GM12878 (cell line): Measurements from ENCODE around the gene B3GNT3. TPM values are rescaled to one million over a fixed set of nuclear protein-coding genes. Genes with fewer than 3 reads are reported as not detected.

ENCODE experiments used
- ATAC-seq: fragments of 200-7000 bp; cut with Tn5 transposase; 3 replicates; pipeline ENCODE4 v1.9.1; 2020; ENCODE audit warnings: mild to moderate bottlenecking, moderate library complexity
- BruUV-seq: library from RNA; stranded (reverse); fragments of 400-500 nt; replicated peaks from 2 replicates; lab custom pipeline; 2021; lab: Mats Ljungman, UMichigan
- CTCF ChIA-PET: fragments of 300-600 bp; sonication (Branson Sonifier 250); formaldehyde crosslinking; extraction: SDS; loops from one replicate; lab custom pipeline; 2021; ENCODE audit warnings: inconsistent platforms; lab: Yijun Ruan, JAX
- POLR2A ChIA-PET: fragments of 350-600 bp; formaldehyde crosslinking; extraction: SDS; loops from one replicate; lab custom pipeline; 2021; ENCODE audit warnings: inconsistent platforms; lab: Charles Lee
- RAD21 ChIA-PET: fragments of 300-600 bp; sonication (Branson Sonifier 250); formaldehyde crosslinking; loops from one replicate; lab custom pipeline; 2023; ENCODE audit warnings: antibody characterized with exemption; ENCODE audit not compliant: unreplicated experiment; lab: Charles Lee
- SMC1A ChIA-PET: fragments of 300-600 bp; sonication (Branson Sonifier 250); formaldehyde crosslinking; loops from one replicate; lab custom pipeline; 2023; ENCODE audit not compliant: unreplicated experiment, uncharacterized antibody; lab: Charles Lee
- DNase-seq: peaks from one replicate; pipeline ENCODE4 v3.0.0-alpha.2; 2011; ENCODE audit warnings: low read depth, low spot score
- FAIRE-seq: peaks from 3 replicates; lab custom pipeline; 2011; peaks lifted over from hg19 to GRCh38; lab: Jason Lieb, UNC
- H2AFZ ChIP-seq: 2 replicates; pipeline ENCODE4 v1.6.0; 2011; ENCODE audit warnings: low read depth, low read length, control low read depth; ENCODE audit not compliant: control insufficient read depth
- H3K27ac ChIP-seq: 2 replicates; pipeline ENCODE4 v1.5.1; 2011; ENCODE audit warnings: control low read depth; ENCODE audit not compliant: control insufficient read depth, insufficient read depth
- H3K27me3 ChIP-seq, 2 experiments: replicated peaks in 1 of 2; 2 replicates each; pipeline versions ENCODE4 v1.6.0 to v1.6.1; 2011; ENCODE audit warnings: low read length in 1 of 2; ENCODE audit not compliant: control insufficient read depth in 2 of 2, insufficient read depth in 2 of 2
- H3K36me3 ChIP-seq, 2 experiments: 2 replicates each; pipeline ENCODE4 v1.5.1; 2011; ENCODE audit warnings: low read length in 1 of 2; ENCODE audit not compliant: control insufficient read depth in 2 of 2, insufficient read depth in 2 of 2
- H3K4me1 ChIP-seq: 2 replicates; pipeline ENCODE4 v1.6.1; 2011; ENCODE audit warnings: mild to moderate bottlenecking, low read length, moderate library complexity, mixed read lengths; ENCODE audit not compliant: control insufficient read depth, insufficient read depth
- H3K4me2 ChIP-seq: 2 replicates; pipeline ENCODE4 v1.6.0; 2011; ENCODE audit warnings: control low read depth; ENCODE audit not compliant: control insufficient read depth, insufficient read depth
- H3K4me3 ChIP-seq: fragments of 200-600 bp; sonication (generic); 2 replicates; pipeline ENCODE4 v1.5.1; 2016
- H3K79me2 ChIP-seq: 2 replicates; pipeline ENCODE4 v1.6.0; 2011; ENCODE audit warnings: low read length; ENCODE audit not compliant: control insufficient read depth, insufficient read depth
- H3K9ac ChIP-seq: 2 replicates; pipeline ENCODE4 v1.8.0; 2011; ENCODE audit warnings: low read length, control low read depth, mixed read lengths; ENCODE audit not compliant: control insufficient read depth, insufficient read depth
- H3K9me3 ChIP-seq: replicated peaks from 3 replicates; pipeline ENCODE4 v1.5.1; 2011; ENCODE audit warnings: mild to moderate bottlenecking, low read length; ENCODE audit not compliant: control insufficient read depth, insufficient read depth
- H4K20me1 ChIP-seq: 2 replicates; pipeline ENCODE4 v1.6.0; 2011; ENCODE audit not compliant: control insufficient read depth, insufficient read depth
- CBX5 ChIP-seq: sonication (generic); IDR thresholded peaks from 2 replicates; pipeline ENCODE4 v1.6.1; 2016; ENCODE audit warnings: low read depth, moderate library complexity, mild to moderate bottlenecking, inconsistent platforms
- ESRRA ChIP-seq: IDR thresholded peaks from 2 replicates; pipeline ENCODE4 v1.6.1; 2012; ENCODE audit warnings: mild to moderate bottlenecking, low read length, improper control_type of control experiment
- HDAC6 ChIP-seq: fragments of 200-600 bp; sonication (generic); IDR thresholded peaks from one replicate; pipeline ENCODE4 v1.8.0; 2017; ENCODE audit warnings: antibody characterized with exemption; ENCODE audit not compliant: unreplicated experiment
- MXI1 ChIP-seq: fragments of 150-350 bp; IDR thresholded peaks from 2 replicates; pipeline ENCODE4 v1.6.1; 2011; ENCODE audit warnings: low read depth, mild to moderate bottlenecking, inconsistent platforms, low read length, improper control_type of control experiment
- NFXL1 ChIP-seq: fragments of 450-650 bp; IDR thresholded peaks from 2 replicates; pipeline ENCODE4 v1.6.1; 2017; ENCODE audit warnings: antibody characterized with exemption, mild to moderate bottlenecking, borderline replicate concordance
- NFYA ChIP-seq: IDR thresholded peaks from 2 replicates; pipeline ENCODE4 v1.6.1; 2011; ENCODE audit warnings: low read depth, mild to moderate bottlenecking, low read length, improper control_type of control experiment, borderline replicate concordance
- RAD21 ChIP-seq: IDR thresholded peaks from 2 replicates; pipeline ENCODE4 v1.6.1; 2011; ENCODE audit warnings: mild to moderate bottlenecking, low read depth, low read length, moderate library complexity; ENCODE audit not compliant: insufficient read depth
- RAD51 ChIP-seq: fragments of 450-650 bp; IDR thresholded peaks from 2 replicates; pipeline ENCODE4 v1.6.1; 2016; ENCODE audit warnings: moderate library complexity, mild to moderate bottlenecking, inconsistent platforms
- RUNX3 ChIP-seq: IDR thresholded peaks from 2 replicates; pipeline ENCODE4 v1.6.1; 2012; ENCODE audit warnings: low read length, inconsistent platforms
- SIN3A ChIP-seq: IDR thresholded peaks from 2 replicates; pipeline ENCODE4 v1.6.1; 2012; ENCODE audit warnings: low read depth, low read length, improper control_type of control experiment
- SP1 ChIP-seq: IDR thresholded peaks from one replicate; pipeline ENCODE4 v1.6.1; 2011; ENCODE audit warnings: low read depth, low read length
- SPI1 ChIP-seq: IDR thresholded peaks from 2 replicates; pipeline ENCODE4 v1.6.1; 2011; ENCODE audit warnings: low read depth, mild to moderate bottlenecking, low read length, moderate library complexity, borderline replicate concordance; ENCODE audit not compliant: insufficient read depth
- ZZZ3 ChIP-seq: IDR thresholded peaks from 2 replicates; pipeline ENCODE4 v1.6.1; 2011; ENCODE audit warnings: low read depth; ENCODE audit not compliant: control insufficient read depth, insufficient read length
- WGBS: methylation state at CpG from one replicate; pipeline ENCODE4 v1.1.6; 2016; ENCODE audit warnings: low lambda C conversion rate; ENCODE audit not compliant: insufficient replicate concordance, insufficient coverage; ENCODE audit errors: missing lambda C conversion rate; 5-methylcytosine and 5-hydroxymethylcytosine counted together
- in situ Hi-C: fragments of 300-500 bp; cut with MboI; formaldehyde crosslinking; loops from 9 replicates; pipeline ENCODE4 v1.14.3; 2018; ENCODE audit warnings: mixed read lengths
- intact Hi-C: fragments of 100-400 bp; cut with micrococcal nuclease; formaldehyde crosslinking; loops from one replicate; pipeline ENCODE4 v1.14.2; 2022; ENCODE audit not compliant: unreplicated experiment
- polyA plus RNA-seq, 11 experiments: library from polyadenylated mRNA; depleted of rRNA in 4 of 11; unstranded in 6 of 11; stranded (reverse) in 5 of 11; fragments of >200 nt; fragmentation: Nextera tagmentation in 4 of 11; fragmentation: Illumina TruSeq in 1 of 11; extraction: Ambion mirVana in 4 of 11; extraction: Trizol in 1 of 11; gene quantifications; 1 replicate in 1 of 11; 2 replicates in 10 of 11; pipeline versions ENCODE4 v1.2.1 to v1.2.3, GENCODE V29; 2011 to 2016; ENCODE audit warnings: inconsistent platforms in 2 of 11, missing spikeins in 2 of 11, low read depth in 1 of 11
- total RNA-seq, 4 experiments: library from RNA; depleted of rRNA in 3 of 4; stranded (reverse); fragments of >200 nt in 3 of 4; fragmentation: Illumina TruSeq in 1 of 4; extraction: Trizol in 1 of 4; gene quantifications; 2 replicates each; pipeline versions ENCODE4 v1.2.1 to v1.2.3, GENCODE V29; 2013 to 2021
- TF ChIP-seq, protein P1 (sequence below): fragments of 450-650 bp; IDR thresholded peaks from 2 replicates; pipeline ENCODE4 v1.6.1; 2017; ENCODE audit warnings: mild to moderate bottlenecking, low read depth, inconsistent platforms; ENCODE audit not compliant: poor library complexity, severe bottlenecking
- TF ChIP-seq, protein P2 (sequence below): IDR thresholded peaks from 2 replicates; pipeline ENCODE4 v1.6.1; 2011; ENCODE audit warnings: borderline replicate concordance, low read depth, mild to moderate bottlenecking, moderate library complexity, low read length; ENCODE audit not compliant: insufficient read depth, poor library complexity, severe bottlenecking
- TF ChIP-seq, protein P3 (sequence below): IDR thresholded peaks from 2 replicates; pipeline ENCODE4 v1.6.1; 2012; ENCODE audit warnings: low read length, inconsistent platforms

B3GNT3 gene
- total and polyA plus RNA-seq, 10 of the 15 experiments (the other 5 are each of a cell fraction or from before 2014, with no cell fraction given) = not detected

DNA sequence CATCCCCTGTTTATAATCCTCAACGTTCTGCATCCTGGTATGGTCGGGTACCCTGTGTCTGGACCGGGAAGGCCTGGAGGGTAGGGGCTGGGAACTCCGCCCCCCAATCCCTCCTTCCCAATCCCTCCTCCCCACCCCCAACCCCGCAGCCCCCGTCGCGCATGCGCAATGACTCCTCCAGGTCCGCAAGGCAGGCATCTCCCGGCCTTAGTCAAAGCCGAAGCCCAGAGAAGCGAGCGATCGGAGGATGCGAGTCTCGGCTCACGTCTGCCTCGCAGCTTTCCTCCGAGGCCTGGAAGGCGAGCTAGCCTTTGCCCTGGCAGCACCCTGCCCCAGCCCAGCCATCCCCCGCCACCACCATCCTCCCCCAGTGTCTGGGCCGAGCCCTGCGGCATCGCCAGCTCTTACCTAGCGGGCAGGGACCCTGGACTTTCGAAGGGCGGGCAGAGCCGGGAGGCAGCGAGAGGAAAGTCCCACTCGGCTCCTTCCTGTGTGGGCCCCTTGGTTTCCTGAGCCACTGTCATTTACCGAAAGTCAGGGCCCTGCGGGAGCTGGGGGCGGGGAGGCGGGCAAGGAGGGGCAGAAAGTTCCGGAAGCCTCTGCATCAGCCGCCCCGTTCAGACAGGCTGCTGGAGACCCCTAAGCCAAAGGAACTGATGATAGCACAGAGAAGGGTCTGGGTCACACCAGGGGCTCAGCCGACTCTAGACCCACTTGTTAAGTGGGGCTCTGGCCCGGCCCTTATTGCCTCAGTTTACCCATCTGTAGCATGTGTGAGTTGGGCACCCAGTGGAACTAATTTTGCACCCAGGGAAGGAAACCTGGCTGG lies 52.8 kb downstream of the B3GNT3 start, which contains the start of gene JAK3:
JAK3 (minus strand) TSS at position 445 of the 829 bp plus-strand sequence. CDS start 3,565 bp downstream, outside the sequence.
- Histone ChIP-seq H3K4me2 (peak within 1 kb of the TSS; percentile 86), H3K9ac (peak within 1 kb of the TSS; percentile 83), H3K9me3 (no peaks in the 10 kb centered on the region; the same call in 2 of the 3 replicates), H3K36me3 (peaks cover 0 to 9% of the 10 kb centered on the region in 2 experiments; a peak in 2 of 4 replicates), H3K4me1 (peaks cover 36% of the 10 kb centered on the region), H3K27ac (peak within 1 kb of the TSS; percentile 71), H3K4me3 (peak within 1 kb of the TSS; percentile 72), H4K20me1 (no peaks in the 10 kb centered on the region), H3K27me3 (no peaks in the 10 kb centered on the region), H2AFZ (peak within 1 kb of the TSS; percentile 52), H3K79me2 (peaks cover 28% of the 10 kb centered on the region)
- in situ Hi-C loops (no loop called here), intact Hi-C loops (no loop called here)
- no TSS peak for BruUV-seq
- peak; percentile 93 for ATAC-seq
- 2% methylated on average over 27 of the region's 40 CpGs for WGBS
- DNase-seq = peak; percentile 77
- ChIA-PET RAD21 (interaction anchor here (0.5 to 5.3 kb wide), 11 partner anchors 11 to 550 kb away, joined by 3 to 56 read pairs (median 3); partner anchors contain the start of genes CCDC124, MAP1S and RPL18A), SMC1A (interaction anchor here (0.6 to 2.9 kb wide), 6 partner anchors 8 to 141 kb away, joined by 3 to 9 read pairs (median 4); partner anchors contain the start of genes CCDC124 and RPL18A), POLR2A (interaction anchor here (0.5 to 1.8 kb wide), 7 partner anchors 12 to 333 kb away, joined by 3 to 11 read pairs (median 6); partner anchors contain the start of gene CCDC124), CTCF (interaction anchor here (0.6 to 1.7 kb wide), 6 partner anchors 12 to 480 kb away, joined by 3 to 8 read pairs (median 5); partner anchors contain the start of gene RPL18A)
- FAIRE-seq = peak; percentile 47
- no peak for TF ChIP-seq CBX5
- peak; percentile 81 for TF ChIP-seq SP1
- no peak for TF ChIP-seq NFYA
- no peak for TF ChIP-seq RAD51
- TF ChIP-seq, protein P1, sequence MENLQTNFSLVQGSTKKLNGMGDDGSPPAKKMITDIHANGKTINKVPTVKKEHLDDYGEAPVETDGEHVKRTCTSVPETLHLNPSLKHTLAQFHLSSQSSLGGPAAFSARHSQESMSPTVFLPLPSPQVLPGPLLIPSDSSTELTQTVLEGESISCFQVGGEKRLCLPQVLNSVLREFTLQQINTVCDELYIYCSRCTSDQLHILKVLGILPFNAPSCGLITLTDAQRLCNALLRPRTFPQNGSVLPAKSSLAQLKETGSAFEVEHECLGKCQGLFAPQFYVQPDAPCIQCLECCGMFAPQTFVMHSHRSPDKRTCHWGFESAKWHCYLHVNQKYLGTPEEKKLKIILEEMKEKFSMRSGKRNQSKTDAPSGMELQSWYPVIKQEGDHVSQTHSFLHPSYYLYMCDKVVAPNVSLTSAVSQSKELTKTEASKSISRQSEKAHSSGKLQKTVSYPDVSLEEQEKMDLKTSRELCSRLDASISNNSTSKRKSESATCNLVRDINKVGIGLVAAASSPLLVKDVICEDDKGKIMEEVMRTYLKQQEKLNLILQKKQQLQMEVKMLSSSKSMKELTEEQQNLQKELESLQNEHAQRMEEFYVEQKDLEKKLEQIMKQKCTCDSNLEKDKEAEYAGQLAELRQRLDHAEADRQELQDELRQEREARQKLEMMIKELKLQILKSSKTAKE = peak; percentile 48
- no peak for TF ChIP-seq ESRRA
- TF ChIP-seq, protein P2, sequence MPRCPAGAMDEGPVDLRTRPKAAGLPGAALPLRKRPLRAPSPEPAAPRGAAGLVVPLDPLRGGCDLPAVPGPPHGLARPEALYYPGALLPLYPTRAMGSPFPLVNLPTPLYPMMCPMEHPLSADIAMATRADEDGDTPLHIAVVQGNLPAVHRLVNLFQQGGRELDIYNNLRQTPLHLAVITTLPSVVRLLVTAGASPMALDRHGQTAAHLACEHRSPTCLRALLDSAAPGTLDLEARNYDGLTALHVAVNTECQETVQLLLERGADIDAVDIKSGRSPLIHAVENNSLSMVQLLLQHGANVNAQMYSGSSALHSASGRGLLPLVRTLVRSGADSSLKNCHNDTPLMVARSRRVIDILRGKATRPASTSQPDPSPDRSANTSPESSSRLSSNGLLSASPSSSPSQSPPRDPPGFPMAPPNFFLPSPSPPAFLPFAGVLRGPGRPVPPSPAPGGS = no peak
- TF ChIP-seq, protein P3, sequence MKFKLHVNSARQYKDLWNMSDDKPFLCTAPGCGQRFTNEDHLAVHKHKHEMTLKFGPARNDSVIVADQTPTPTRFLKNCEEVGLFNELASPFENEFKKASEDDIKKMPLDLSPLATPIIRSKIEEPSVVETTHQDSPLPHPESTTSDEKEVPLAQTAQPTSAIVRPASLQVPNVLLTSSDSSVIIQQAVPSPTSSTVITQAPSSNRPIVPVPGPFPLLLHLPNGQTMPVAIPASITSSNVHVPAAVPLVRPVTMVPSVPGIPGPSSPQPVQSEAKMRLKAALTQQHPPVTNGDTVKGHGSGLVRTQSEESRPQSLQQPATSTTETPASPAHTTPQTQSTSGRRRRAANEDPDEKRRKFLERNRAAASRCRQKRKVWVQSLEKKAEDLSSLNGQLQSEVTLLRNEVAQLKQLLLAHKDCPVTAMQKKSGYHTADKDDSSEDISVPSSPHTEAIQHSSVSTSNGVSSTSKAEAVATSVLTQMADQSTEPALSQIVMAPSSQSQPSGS = no peak
- TF ChIP-seq NFXL1 = no peak
- no peak for TF ChIP-seq SPI1
- TF ChIP-seq MXI1 = peak; percentile 59; the same call in 1 of the 2 replicates
- peak; percentile 70 for TF ChIP-seq RUNX3
- no peak for TF ChIP-seq RAD21
- no peak for TF ChIP-seq ZZZ3
- TF ChIP-seq SIN3A = peak; percentile 44; the same call in 1 of the 2 replicates
- no peak for TF ChIP-seq HDAC6
